Activated CD4-positive, alpha-beta T cell treated with anti-CD3 and anti-CD28 coated beads, Interleukin-2, amount 10 ng/mL, durations not matched to agents 7 days and 5 days (primary cell): ENCODE measurements around the gene EPS8L1. TPM values are rescaled to one million over a fixed set of nuclear protein-coding genes. Genes with fewer than 3 reads are reported as not detected.

Experiments used
- CTCF ChIA-PET: fragments of 350-600 bp; sonication (Branson Sonifier 250); formaldehyde crosslinking; loops from one replicate; lab custom pipeline; 2021; ENCODE audit warnings: antibody characterized with exemption; lab: Charles Lee
- POLR2A ChIA-PET: fragments of 350-600 bp; sonication (Branson Sonifier 250); formaldehyde crosslinking; loops from one replicate; lab custom pipeline; 2021; ENCODE audit warnings: antibody characterized with exemption; lab: Charles Lee
- DNase-seq: peaks from one replicate; pipeline ENCODE4 v3.0.0-alpha.2; 2020
- H3K27ac Mint-ChIP-seq: one replicate; pipeline ENCODE4 v1.8.0; 2021; ENCODE audit warnings: mild to moderate bottlenecking, moderate library complexity, mixed read lengths
- H3K27me3 Mint-ChIP-seq: one replicate; pipeline ENCODE4 v1.8.0; 2021; ENCODE audit warnings: mixed read lengths
- H3K36me3 Mint-ChIP-seq: one replicate; pipeline ENCODE4 v1.8.0; 2021; ENCODE audit warnings: low read depth, mixed read lengths
- H3K4me1 Mint-ChIP-seq: one replicate; pipeline ENCODE4 v1.8.0; 2021; ENCODE audit warnings: mixed read lengths
- H3K4me3 Mint-ChIP-seq: one replicate; pipeline ENCODE4 v1.8.0; 2021; ENCODE audit warnings: mild to moderate bottlenecking, moderate library complexity, mixed read lengths
- H3K9me3 Mint-ChIP-seq: one replicate; pipeline ENCODE4 v1.8.0; 2021; ENCODE audit warnings: mixed read lengths
- total RNA-seq, 2 experiments: library from RNA; stranded (reverse); gene quantifications; one replicate each; pipeline ENCODE4 v1.2.3, GENCODE V29; 2021

The EPS8L1 gene
- total RNA-seq, 2 experiments from 2014 or later: 3.2 to 5.5 TPM

DNA sequence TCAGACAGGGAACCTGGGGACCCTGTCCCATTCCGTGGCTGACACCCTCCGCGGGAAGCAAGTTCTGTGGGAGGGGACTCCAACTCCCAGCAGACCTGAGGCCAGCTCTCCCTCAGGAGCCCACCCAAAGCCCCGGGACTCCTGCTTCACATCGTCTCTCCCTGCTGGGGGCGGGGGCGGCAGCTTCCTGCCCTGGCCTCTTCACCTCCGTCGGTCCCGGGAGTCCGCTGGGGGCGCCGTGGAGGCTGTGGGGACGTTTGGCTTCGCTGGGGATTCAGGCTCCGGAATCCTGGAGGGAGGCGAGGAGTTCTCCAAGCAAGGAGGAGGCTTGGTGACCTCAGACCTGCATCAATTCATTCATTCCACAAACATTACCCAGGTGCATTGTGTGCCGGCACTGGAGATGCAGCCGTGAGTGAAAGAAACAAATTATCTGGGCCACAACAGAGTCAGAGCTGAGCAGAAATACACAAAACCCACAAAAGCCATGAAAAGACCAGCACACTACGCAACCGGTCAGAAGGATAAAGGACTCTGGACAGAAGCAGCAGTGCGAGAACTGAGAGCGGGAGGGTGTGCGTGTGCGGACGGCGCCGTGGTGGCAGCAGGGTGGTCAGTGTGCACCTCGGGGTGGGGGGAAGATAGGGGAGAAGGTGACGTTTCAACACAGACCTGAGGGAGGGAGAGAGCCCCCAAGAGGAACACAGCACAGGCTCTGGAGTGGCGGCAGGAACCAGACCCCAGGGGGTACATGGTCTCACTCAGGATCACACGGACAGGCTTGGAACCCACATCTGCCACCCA is 19.0 kb downstream of the EPS8L1 start:
- no peaks in the 10 kb centered on the region for H3K27me3 Mint-ChIP-seq
- ChIA-PET CTCF (no interaction called here), POLR2A (no interaction called here)

DNA sequence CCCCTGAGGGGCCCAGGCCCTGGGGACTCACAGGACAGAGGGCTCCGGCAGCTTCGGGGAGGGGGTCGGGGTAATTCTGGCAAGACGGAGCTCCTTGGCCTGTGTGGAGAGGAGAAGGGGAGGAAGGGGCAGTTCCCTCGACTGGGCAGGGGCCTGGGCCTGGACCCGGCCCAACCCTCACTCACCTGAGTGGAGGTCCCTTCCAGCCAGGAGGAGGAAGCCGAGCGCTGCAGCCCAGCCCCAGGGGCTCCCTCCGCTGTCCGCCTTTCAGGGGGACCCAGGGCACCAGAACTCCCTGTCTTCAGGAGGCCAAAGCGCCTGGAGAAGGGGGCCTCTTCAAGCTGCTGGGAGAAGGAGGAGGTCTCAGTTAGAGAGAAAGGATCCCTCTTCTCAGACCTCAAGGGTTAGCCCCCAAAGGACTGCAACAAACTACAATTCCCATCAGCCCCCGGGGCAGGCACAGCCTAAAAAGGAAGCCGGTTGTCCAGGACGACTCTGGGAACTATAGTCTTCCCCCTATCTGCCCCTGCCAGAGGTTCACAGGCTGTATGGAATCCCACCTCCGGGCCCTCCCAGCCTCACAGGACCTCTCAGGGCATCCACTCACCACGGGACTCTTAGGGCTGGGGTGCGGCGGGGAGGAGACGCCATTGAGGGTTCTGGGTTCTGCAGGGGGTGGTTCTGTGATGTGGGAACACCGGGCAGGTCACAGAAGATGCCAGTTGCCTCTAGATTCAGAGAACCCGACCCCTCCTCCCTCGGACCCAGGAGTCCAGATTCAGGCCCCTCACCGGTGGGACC is 19.8 kb downstream of the EPS8L1 start:
- H3K4me1 Mint-ChIP-seq: no peaks in the 10 kb centered on the region
- no peak overlapping the region for H3K4me3 Mint-ChIP-seq
- H3K36me3 Mint-ChIP-seq: peaks cover 14% of the 10 kb centered on the region
- no peaks in the 10 kb centered on the region for H3K27me3 Mint-ChIP-seq
- no peaks in the 10 kb centered on the region for H3K9me3 Mint-ChIP-seq
- no peak overlapping the region for H3K27ac Mint-ChIP-seq
- DNase-seq: no peak
- ChIA-PET CTCF (interaction anchor here (0.9 kb wide), 1 partner anchor 13 kb away, joined by 4 read pairs; no protein-coding TSS in a partner anchor), POLR2A (no interaction called here)

More for the DNA sequence above, 19.0 kb downstream of the EPS8L1 start:
- H3K27ac Mint-ChIP-seq: peak overlapping the region; percentile 31
- H3K9me3 Mint-ChIP-seq: no peaks in the 10 kb centered on the region
- H3K4me3 Mint-ChIP-seq: no peak overlapping the region
- peaks cover 2% of the 10 kb centered on the region for H3K4me1 Mint-ChIP-seq
- no peak for DNase-seq
- H3K36me3 Mint-ChIP-seq: peaks cover 12% of the 10 kb centered on the region

- CTCF ChIA-PET: interaction anchor here (0.9 kb wide), 1 partner anchor 12 kb away, joined by 4 read pairs; no protein-coding TSS in a partner anchor
- H3K36me3 Mint-ChIP-seq: peaks cover 15% of the 10 kb centered on the region
- H3K4me1 Mint-ChIP-seq: no peaks in the 10 kb centered on the region
- H3K27me3 Mint-ChIP-seq: no peaks in the 10 kb centered on the region
- DNase-seq: no peak
- H3K9me3 Mint-ChIP-seq: no peaks in the 10 kb centered on the region
- no peak overlapping the region for H3K4me3 Mint-ChIP-seq
- no peak overlapping the region for H3K27ac Mint-ChIP-seq
- POLR2A ChIA-PET: no interaction called here
Measured at GRCh38 chr19:55096061-55096701, 20.5 kb downstream of the EPS8L1 start.

DNA sequence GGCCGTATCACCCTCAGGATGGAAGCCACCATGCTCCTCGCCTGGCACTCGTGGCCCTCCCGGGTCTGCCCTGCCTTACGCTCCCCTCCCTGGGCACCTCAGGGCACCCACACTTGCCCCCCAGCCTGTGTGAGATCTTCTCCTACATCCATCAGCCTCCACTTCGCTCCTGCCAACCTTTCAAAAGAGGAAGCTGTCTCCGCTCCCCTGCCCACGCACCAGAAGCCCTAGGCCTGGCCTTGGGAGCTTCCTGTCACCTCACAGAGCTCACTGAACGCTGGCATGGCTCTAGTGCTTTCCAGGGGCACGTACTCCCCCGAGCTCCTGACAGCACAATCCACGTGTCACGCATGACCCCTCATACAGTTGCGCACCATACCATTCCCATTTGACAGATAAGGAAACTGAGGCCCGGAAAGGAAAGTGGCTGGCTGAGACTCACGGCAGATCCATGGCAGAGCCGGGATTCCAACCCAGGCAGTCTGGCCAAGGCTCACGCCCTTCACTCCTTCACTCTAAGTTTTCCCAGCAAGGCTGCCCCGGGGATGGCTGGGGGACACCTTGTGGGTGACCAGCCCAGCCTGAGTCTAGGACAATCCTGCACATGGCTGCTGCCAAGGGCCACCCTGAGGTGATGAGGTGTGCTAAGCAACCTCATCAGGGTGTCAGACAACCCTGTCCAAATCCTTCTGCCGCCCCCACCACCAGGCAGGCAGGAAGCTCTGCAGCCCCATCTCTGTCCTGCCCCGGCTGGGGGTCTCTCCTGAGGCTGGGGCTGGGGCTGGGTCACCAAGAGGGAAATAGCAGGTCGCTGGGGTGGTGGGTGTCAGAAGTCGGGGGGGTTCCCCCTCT is 22.4 kb downstream of the EPS8L1 start:
- Mint-ChIP-seq H3K4me3 (no peak overlapping the region), H3K27ac (no peak overlapping the region), H3K36me3 (peaks cover 28% of the 10 kb centered on the region), H3K27me3 (no peaks in the 10 kb centered on the region), H3K4me1 (no peaks in the 10 kb centered on the region), H3K9me3 (peaks cover under 1% of the 10 kb centered on the region)
- CTCF ChIA-PET: interaction anchor here (0.6 to 1.1 kb wide), 2 partner anchors 10 to 28 kb away, joined by 3 read pairs; no protein-coding TSS in a partner anchor
- POLR2A ChIA-PET: no interaction called here
- no peak for DNase-seq

DNA sequence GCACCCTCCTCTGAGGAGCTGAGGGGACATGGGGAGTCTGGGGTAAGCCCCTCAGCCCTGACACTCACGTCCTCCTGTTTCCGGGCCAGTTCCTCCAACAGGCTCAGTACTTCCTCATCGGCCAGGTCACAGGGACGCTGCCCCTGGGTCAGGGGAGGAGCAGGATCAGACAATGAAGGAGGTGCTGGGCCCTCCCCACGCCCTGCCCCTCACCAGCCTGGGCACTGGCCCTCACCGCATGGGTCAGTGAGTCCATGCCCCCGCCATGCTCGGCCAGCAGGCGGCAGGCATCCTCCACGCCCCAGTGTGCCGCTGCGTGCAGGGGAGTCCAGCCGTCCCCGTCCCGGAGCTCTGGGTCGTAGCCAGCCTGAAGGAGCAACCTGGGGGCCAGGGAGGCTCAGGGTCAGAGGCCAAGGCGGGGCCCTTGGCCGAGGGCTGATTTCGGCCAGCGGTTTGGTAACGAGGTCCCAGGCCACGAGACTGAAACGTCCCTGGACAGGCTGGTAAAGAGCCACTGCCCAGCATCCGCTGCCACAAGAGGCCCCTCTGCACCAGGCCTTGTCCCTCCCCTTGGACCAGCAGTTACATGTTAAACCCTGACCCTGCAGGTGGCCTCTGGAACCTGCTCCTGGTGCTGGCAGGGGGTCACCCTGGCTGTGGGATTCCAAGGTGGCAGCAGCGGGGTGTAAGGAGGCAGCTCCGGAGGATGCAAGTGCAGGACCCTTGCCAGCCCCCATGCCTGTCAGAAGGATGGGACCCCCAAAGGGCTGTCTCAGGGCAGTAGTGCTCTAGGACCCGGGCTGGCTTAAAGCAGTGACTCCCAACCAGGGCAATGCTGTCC is 23.3 kb downstream of the EPS8L1 start:
- H3K4me1 Mint-ChIP-seq: no peaks in the 10 kb centered on the region
- peaks cover 33% of the 10 kb centered on the region for H3K36me3 Mint-ChIP-seq
- no peak for DNase-seq
- POLR2A ChIA-PET: no interaction called here
- H3K27ac Mint-ChIP-seq: no peak overlapping the region
- no peaks in the 10 kb centered on the region for H3K27me3 Mint-ChIP-seq
- H3K4me3 Mint-ChIP-seq: no peak overlapping the region
- CTCF ChIA-PET: interaction anchor here (0.6 to 1.1 kb wide), 2 partner anchors 11 to 29 kb away, joined by 3 read pairs; no protein-coding TSS in a partner anchor
- H3K9me3 Mint-ChIP-seq: peaks cover 2% of the 10 kb centered on the region

- no peak overlapping the region for H3K27ac Mint-ChIP-seq
- H3K9me3 Mint-ChIP-seq: peaks cover 2% of the 10 kb centered on the region
- H3K4me1 Mint-ChIP-seq: no peaks in the 10 kb centered on the region
- POLR2A ChIA-PET: no interaction called here
- H3K36me3 Mint-ChIP-seq: peaks cover 30% of the 10 kb centered on the region
- CTCF ChIA-PET: no interaction called here
- H3K4me3 Mint-ChIP-seq: no peak overlapping the region
- no peak for DNase-seq
- H3K27me3 Mint-ChIP-seq: no peaks in the 10 kb centered on the region
Measured at GRCh38 chr19:55099557-55100506, 24.2 kb downstream of the EPS8L1 start.

DNA sequence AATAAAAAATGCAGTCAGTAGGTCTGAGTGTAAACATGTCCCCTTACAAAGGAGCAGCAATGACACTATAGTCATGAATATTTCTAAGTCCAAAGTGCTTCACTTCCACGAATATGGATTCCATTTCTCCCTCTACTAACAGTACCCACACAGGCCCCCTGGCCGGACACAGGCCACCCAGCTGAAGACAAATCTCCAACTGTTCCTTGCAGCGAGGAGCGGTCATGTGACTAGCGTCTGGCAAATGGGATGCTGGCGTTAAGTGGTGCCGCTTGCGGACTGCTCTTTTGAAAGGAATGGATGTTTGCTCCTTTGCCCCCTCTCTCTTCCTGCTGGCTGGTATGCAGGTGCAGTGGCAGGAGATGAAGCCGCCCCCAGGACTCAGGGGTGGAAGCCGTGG is 25.6 kb downstream of the EPS8L1 start:
- Mint-ChIP-seq H3K4me3 (no peak overlapping the region), H3K4me1 (no peaks in the 10 kb centered on the region), H3K27ac (no peak overlapping the region), H3K9me3 (peaks cover 2% of the 10 kb centered on the region), H3K36me3 (peaks cover 34% of the 10 kb centered on the region), H3K27me3 (no peaks in the 10 kb centered on the region)
- CTCF ChIA-PET: no interaction called here
- no peak for DNase-seq
- POLR2A ChIA-PET: no interaction called here

GRCh38 chr19:55103190-55103589 is 27.5 kb downstream of the EPS8L1 start:
- DNase-seq: no peak
- ChIA-PET POLR2A (no interaction called here), CTCF (no interaction called here)
- Mint-ChIP-seq H3K27ac (no peak overlapping the region), H3K4me1 (no peaks in the 10 kb centered on the region), H3K4me3 (no peak overlapping the region), H3K9me3 (peaks cover 2% of the 10 kb centered on the region), H3K36me3 (peaks cover 43% of the 10 kb centered on the region), H3K27me3 (no peaks in the 10 kb centered on the region)

- H3K36me3 Mint-ChIP-seq: peaks cover 46% of the 10 kb centered on the region
- no peak overlapping the region for H3K4me3 Mint-ChIP-seq
- CTCF ChIA-PET: interaction anchor here (0.7 kb wide), 1 partner anchor 324 kb away, joined by 5 read pairs; no protein-coding TSS in a partner anchor
- no peaks in the 10 kb centered on the region for H3K27me3 Mint-ChIP-seq
- POLR2A ChIA-PET: no interaction called here
- no peak for DNase-seq
- H3K4me1 Mint-ChIP-seq: peaks cover 4% of the 10 kb centered on the region
- no peak overlapping the region for H3K27ac Mint-ChIP-seq
- H3K9me3 Mint-ChIP-seq: peaks cover 2% of the 10 kb centered on the region
Measured at GRCh38 chr19:55105237-55105636, 29.6 kb downstream of the EPS8L1 start.

DNA sequence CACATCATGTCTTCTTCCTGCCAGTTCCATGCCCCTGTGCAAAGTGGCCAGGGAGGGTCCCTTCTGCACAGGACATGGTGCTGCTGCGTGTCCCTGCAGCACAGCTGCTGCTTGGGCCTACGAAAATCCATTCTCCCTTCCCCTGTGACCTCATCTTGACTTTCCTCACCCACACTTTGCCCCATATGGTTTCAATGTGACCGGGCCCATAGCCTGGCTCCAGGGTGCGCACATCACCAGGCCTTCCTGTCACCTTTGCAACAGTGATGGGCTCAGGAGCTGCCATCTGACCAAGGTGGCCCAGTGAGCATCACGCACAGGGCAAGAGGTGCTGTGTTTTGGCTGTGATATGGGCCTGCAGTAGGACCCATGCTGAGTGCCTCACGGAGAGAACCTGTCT is 30.9 kb downstream of the EPS8L1 start:
- Mint-ChIP-seq H3K27me3 (no peaks in the 10 kb centered on the region), H3K36me3 (peaks cover 48% of the 10 kb centered on the region), H3K4me1 (peaks cover 6% of the 10 kb centered on the region), H3K4me3 (no peak overlapping the region), H3K9me3 (peaks cover 2% of the 10 kb centered on the region), H3K27ac (peak overlapping the region; percentile 33)
- ChIA-PET POLR2A (no interaction called here), CTCF (interaction anchor here (0.7 kb wide), 1 partner anchor 10 kb away, joined by 4 read pairs; no protein-coding TSS in a partner anchor)
- no peak for DNase-seq
